ENCODE results near the gene LTO1. TPM values are rescaled to one million over a fixed set of nuclear protein-coding genes. Genes with fewer than 3 reads are reported as not detected.
A peak's percentile ranks its signal among the peaks of the same experiment; 100 is the strongest.

The LTO1 gene
- total RNA-seq, 1 donor from 2014 or later, result 11.6 TPM

DNA sequence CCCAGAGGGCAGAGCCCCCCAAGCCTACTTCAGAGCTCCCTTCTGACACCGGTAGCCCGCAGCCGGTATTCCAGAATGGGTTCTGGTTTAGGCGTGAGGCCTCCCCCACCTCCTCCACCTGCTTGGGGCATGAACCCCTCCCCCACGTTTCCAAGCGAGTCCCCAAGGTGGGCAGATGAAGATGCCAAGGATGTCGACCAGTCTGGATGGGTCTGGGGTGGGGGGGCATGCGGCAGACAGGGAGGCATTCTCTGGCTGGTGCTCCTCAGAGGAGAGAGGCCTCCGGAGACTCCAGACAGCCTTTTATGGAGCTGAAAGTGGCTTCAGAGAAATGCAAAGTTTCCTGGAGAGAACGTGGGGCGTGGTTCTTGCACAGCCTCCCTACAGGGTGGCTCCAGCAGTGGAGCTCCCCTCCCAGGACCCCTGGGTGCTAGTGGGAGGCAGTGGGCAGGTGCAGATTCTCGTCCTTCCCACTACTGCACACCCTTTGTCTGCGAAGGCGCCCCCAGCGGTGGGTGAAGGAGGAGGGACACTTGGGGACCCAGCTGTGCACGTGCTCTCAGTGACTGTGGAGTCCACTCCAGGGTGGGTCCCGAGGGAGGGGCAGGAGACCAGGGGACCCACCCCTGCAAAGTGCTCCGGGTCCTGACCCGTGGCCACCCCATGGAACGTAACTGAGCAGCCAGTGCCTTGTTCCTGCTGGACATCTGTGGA is 30.0 kb downstream of the LTO1 start:
- DNase-seq, result no peak

DNA sequence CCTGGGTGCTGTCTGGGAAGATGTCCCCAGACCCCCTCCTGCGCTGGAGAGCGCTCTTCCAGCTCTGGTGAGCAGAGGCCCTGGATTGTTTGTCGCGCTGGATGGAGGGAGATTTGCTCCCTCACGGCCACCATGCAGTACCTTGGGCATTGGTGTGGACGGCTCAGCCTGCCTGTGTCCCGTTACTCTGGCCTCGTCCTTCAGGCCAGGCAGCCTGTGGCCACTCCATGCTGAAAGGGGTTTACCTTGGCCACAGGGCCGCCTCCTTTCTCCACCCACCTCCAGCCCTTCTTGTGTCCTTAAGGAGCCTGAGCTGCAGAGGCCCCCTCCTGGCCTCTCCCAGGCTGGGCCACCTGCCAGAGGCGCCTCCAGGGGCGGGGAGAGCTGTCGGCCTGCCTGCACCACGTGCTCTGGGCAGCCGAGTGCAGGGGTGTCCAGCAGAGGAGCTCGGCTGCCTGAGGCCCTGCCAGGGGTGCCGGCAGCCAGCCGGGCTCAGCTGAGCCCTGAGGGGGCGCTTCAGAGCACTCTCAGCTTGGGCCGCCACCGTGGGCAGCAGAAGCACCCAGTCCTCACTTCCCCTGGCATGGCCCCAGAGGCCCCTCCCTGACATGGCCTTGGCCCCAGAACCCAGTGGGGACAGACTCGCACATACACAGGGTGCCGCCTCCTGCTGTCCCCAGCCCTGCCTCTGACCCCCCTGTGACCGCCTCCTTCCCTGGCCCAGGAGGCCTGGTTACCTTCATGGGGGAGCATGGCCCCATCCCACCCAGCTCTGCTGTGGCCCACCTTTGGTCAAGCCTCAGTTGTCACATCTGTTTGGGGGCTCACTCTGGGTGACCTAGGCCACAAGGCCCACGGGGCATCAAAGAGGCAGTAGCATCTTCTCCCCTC is 30.8 kb downstream of the LTO1 start:
- no peak for DNase-seq

DNA sequence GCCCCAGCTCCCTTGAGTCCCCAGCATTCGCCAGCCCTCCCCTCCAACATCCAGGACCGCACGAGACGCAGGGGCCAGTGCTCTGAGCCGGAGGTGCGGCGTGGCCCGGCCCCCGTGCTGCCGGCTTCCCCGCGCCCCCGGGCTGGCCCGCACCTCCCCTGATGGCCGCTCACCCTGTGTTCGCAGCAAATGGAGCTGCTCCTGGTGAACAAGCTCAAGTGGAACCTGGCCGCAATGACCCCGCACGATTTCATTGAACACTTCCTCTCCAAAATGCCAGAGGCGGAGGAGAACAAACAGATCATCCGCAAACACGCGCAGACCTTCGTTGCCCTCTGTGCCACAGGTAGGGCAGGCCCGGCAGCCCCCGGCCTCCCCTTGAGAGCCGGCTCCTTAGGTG is 31.5 kb downstream of the LTO1 start:
- DNase-seq, result no peak

DNA sequence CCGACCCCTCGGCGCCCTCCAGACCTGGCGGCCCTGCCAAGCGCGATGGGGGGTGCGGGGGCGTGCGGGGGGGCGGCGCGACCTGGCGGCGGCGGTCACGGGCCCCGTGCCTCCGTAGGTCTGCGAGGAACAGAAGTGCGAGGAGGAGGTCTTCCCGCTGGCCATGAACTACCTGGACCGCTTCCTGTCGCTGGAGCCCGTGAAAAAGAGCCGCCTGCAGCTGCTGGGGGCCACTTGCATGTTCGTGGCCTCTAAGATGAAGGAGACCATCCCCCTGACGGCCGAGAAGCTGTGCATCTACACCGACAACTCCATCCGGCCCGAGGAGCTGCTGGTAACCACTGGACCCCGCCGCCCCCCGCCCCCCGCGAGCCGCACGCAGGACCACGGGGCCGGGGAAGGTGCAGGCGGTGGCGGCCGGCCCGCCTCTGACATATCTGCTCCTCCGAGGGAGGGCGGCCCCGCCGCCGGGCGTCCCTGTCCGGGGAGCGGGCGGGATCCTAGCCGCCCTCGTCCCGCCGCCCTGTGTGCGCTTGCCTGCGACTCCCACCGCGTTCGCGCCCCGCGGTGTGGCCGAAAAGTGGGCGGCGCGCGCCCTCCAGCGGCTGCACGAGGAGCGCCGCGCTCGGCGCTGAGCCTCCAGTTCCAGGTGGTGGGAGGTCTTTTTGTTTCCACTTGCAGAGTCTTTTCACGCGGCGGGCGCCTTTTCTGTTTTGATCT is 32.1 kb downstream of the LTO1 start:
- DNase-seq, result peak; percentile 75

DNA sequence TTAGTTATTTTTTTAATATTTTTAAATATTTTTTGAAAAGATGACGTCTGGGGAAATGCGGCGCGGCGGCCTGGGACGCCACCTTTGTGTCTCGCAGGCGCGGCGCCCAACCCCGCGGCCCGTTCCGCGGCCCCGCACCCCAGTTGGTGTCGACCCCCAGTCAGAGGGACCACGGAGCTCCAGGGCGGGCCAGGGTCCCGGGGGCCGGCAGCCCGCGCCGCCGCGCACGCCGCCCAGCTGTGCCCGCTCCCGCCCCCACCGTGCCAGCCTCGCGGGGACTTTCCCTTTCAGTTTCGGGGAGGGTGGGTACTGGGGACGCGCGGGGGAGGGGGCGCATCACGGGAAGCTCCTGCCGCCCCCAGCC is 32.6 kb downstream of the LTO1 start:
- DNase-seq, result no peak

DNA sequence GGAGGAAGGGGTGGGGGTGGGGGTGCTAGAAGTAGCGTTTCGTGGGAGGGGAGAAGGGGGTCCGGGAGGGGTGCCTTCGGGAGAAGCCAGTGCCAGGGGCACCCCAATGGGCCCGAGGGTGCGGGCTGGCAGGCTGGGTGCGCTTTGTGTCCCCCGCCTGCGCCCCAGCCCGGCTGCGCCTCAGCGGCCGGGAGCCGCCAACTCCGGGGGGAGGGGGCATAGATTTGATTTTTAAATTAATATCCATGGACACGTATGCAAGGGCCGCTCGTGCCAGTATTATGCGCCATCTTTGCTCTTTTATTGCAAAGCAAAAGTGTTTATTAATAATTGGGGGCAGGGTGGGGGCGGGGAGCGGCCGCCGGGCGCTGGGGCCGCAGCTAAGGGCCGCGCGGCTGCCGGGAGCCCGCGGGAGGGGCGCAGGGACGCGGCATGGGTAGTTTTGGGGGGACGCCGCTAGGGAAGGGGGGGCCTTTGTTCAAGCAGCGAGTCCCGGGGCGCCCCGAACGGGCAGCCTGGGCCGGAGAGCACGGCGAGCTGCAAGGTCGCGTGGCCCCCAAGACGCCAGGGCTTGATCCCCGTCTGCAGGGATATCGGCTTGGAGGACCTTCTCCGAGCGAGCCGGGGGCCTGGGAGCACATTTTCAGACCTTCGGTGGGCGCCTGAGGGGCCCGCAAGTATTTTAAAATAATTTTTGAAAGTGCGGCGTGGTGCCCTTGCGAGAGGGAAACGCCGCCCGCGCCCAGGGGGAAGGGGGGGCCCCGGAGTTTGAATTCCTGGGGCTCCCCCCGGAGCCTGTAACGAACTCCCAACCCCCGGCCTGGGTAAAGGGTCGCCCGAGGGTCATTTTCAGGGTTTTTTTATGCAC is 33.2 kb downstream of the LTO1 start:
- DNase-seq, result no peak

DNA sequence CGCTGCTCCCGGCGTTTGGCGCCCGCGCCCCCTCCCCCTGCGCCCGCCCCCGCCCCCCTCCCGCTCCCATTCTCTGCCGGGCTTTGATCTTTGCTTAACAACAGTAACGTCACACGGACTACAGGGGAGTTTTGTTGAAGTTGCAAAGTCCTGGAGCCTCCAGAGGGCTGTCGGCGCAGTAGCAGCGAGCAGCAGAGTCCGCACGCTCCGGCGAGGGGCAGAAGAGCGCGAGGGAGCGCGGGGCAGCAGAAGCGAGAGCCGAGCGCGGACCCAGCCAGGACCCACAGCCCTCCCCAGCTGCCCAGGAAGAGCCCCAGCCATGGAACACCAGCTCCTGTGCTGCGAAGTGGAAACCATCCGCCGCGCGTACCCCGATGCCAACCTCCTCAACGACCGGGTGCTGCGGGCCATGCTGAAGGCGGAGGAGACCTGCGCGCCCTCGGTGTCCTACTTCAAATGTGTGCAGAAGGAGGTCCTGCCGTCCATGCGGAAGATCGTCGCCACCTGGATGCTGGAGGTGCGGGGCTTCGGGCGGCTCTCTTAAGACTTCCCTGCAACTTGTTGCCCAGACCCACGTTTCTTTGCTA is 34.1 kb downstream of the LTO1 start, which contains the start of gene CCND1:
TSS of gene CCND1 (plus strand) at position 162 of the 587 bp plus-strand sequence. CDS start at position 320, 158 bp downstream.
- peak; percentile 68 for DNase-seq

DNA sequence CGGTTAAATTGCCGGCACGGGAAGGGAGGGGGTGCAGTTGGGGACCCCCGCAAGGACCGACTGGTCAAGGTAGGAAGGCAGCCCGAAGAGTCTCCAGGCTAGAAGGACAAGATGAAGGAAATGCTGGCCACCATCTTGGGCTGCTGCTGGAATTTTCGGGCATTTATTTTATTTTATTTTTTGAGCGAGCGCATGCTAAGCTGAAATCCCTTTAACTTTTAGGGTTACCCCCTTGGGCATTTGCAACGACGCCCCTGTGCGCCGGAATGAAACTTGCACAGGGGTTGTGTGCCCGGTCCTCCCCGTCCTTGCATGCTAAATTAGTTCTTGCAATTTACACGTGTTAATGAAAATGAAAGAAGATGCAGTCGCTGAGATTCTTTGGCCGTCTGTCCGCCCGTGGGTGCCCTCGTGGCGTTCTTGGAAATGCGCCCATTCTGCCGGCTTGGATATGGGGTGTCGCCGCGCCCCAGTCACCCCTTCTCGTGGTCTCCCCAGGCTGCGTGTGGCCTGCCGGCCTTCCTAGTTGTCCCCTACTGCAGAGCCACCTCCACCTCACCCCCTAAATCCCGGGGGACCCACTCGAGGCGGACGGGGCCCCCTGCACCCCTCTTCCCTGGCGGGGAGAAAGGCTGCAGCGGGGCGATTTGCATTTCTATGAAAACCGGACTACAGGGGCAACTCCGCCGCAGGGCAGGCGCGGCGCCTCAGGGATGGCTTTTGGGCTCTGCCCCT is 34.7 kb downstream of the LTO1 start:
- DNase-seq, result no peak

DNA sequence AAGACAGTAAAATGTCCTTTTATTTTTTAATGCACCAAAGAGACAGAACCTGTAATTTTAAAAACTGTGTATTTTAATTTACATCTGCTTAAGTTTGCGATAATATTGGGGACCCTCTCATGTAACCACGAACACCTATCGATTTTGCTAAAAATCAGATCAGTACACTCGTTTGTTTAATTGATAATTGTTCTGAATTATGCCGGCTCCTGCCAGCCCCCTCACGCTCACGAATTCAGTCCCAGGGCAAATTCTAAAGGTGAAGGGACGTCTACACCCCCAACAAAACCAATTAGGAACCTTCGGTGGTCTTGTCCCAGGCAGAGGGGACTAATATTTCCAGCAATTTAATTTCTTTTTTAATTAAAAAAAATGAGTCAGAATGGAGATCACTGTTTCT is 35.3 kb downstream of the LTO1 start:
- no peak for DNase-seq

DNA sequence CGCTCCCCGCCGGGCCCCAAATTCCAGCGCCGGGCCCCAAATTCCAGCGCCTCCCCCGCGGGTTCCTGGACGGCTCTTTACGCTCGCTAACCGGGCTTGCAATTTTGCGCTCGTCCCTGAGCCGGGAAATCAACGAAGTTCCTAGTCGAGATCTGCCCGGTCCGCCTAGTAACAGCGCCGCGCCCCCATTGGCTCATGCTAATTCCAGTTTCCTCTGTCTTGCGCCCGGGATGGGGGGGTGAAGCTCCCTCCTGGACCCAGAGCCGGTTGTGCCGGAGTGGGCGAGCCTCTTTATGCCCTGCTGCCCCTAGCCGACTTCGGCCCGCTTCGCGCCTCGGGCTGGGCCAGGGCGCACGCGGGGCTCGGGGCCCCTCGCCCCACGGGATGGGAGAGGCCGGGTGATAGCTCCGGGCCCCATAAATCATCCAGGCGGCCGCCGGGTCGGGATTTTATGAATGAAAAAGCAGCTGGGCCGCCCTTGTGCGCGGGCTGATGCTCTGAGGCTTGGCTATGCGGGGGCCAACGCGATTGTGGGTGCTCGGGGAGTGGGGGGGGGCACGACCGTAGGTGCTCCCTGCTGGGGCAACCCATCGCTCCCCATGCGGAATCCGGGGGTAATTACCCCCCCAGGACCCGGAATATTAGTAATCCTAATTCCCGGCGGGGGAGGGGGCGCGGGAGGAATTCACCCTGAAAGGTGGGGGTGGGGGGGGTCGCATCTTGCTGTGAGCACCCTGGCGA is 36.0 kb downstream of the LTO1 start:
- DNase-seq, result peak; percentile 95

DNA sequence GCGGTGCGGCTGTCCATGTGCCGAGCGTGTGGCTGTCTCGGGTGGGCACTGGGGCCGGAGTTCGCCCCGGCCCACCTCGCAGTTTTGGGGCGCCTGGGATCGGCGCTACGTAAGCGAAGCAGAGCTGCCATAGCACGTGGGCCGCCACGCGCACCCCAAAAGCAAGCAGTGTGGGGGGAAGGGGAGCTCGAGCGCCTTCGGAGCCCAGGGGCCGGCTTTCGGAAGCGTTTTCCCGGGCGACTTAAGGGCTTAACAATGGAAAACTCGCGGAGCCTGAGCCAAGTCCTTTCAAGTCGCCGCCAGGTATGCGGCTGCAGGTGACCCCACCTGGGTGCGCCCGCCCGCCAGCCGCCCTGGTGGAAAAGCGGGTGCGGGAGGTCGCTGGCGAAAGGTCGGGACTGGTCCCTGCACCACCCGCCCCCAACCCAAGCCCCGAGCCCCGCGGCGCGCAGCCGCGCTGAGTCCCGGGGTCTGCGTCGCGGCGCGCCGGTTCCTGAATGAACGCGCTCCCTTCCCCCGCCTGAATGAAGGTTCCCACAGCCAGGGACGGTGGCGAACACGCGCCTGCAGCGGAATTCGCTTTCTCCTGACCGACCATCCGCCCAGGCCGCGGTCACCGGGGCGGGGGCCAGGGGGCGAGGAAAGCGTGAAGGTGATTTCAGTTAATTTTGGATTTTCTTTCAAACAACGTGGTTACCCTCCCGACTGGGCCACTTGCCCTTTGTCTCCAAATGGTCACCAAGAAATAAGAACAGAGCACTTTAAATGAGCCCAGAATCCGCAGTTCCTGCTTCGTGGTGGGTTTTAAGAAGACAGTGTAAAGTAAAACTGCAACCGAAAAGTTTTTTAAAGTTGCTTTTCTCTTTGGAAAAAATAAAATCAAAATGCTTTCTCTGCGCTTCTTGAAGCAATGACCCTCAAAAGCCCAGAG is 36.9 kb downstream of the LTO1 start:
- DNase-seq, result peak; percentile 29

DNA sequence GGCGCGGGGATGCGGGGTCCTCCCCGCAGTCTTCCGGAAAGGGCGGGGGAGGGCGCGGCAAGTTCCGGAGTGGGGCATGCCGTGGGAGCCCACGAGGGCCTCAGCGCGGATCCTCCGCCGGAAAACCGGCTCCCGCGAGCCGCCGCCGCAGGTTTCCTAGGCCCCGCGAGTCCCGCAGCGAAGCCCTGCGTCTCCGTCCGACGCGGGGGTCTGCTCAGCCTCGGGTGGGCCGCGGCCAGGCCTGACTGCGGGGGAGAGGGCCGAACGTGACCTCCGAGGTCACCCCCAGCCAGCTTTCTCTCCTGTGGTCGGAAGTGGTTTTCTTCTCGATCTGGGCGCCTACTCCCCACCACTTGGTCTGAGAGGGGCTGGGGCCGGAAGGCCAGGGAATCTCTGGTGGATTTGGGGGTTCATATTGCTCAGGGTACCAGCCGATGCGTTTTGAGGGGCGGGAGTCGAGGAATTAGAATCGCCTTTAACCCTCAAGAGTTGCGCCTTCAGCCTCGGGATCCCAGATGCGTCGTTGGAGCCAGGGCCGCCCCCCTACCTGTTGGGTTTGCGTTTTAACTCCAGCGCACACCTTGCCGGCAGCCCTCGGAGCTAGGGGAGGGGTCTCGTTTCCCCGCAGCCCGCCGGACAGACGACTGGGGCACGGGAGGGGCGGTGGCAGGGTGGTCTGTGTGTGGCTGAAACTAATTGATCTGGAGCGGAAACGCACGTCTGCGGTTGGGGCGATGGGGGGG is 37.8 kb downstream of the LTO1 start:
- DNase-seq, result no peak

DNA sequence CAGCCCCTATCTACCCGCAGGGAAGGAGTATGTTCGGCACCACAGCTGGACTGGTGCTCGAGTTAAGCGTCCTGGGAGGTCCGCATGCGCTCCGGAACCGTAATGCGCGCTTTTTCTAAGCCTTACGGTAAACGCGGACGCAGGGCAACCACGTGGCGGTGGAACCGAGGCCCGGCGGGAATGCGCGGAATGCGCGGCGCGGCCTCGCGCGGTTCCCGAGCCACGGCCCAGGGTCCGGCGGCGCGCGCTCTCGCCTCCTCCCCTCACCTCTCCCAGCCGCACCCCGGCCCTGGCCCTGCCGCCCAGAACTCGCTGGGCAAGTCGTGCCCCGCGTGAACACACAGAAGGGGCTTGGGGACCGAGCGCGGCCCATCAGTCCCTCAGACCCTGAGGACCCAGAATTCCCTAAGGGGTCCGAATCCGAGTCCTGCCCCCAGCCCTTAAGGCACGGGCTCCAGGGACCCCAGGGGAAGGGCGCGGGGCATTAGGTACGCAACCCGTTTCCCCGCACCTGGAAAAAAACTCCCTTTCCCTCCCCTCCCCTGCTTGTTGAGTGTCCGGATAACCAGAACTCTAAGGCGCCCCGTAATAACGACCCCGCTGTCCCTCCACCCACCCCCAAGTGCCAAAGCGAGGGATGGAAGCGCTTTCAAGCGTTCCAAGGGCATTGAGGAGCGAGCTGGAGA is 38.5 kb downstream of the LTO1 start:
- peak; percentile 50 for DNase-seq

DNA sequence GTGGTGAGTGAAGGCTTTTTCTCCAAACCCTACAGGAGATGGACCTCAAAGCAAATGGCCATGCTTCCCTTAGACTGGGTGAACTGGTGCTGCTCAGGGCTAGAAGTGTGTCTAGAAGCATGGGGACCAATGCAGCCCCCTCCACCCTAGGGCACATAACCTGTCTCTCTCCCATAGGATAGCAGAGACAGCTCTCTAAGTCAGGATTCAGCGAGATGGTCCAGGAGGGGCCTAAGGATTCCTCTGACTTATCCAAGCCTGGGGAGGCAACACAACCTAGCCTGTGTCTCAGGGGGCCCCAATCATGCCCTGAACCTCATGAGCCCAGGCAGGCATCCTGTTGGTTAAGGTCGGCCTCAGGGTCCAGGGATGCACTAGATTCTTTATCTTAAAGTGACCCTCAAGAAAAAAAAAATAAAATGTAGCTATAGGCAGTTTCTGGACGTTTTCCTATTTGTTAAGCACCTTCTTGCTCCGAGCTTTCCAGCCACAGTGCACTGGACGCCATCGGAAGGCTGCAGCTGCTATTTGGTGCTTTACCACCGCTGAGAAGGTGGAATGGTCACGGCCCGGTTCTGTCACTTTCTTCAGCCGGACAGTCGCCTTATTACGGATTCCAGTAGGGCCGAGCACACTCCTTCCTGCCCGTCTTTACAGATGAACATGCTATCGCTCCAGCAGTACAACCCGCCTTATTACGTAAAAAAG is 39.2 kb downstream of the LTO1 start:
- DNase-seq, result no peak

DNA sequence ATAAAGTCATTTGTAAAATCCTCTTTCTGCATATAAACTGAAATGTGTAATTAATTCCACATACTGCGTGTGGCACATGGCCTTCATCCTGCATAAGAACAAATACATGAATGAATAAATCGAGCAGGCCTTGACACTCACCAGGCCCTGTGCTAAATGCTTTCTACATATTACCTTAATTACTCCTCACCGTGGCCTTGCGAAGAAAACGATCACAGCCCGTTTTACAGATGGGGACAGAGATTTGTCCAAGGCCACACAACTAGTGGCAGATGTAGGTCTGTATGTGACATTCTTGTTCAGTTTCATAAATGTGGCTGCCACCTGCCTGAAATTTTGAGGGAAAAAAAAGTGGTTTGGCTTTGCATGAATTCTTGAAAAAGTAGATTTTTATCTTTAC is 40.0 kb downstream of the LTO1 start:
- DNase-seq, result peak; percentile 76

DNA sequence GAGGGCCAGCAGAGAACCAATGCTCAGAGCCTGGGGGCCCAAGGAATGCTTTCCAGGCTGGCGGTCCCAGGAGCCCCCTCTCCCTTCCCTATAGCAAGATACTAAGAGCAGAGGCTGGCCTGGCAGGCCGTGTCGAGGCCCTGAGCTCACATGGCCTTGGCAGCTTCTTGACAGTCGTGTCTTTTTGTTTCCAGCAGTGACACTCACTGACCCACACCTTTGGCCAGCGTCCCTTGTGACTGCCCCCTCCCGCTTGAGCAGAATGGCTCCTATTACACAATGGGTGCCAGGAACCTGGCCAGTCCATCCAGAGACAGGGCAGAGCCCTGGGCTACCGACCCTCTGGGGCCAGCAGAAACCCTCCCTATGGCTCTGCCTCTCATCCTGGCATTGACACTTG is 40.6 kb downstream of the LTO1 start:
- no peak for DNase-seq

DNA sequence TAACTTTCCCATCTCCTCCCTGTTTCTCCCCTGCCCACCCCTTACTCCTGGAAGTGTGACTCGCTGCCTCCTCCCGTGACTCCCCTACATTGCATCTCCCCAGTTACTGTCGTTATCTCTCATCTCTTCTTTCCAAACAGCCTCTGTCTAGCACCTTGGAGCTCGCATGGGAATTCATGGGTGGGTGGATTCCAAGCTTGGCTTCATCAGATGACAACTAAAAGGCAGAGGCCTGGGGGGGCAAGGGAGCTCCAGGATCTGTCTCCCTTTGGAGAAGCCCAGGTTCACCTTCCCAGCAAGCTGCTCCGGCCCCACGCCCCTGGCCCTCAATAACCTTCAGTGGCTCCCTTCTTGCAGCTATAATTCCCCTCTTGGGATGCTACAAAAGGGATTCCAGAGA is 41.1 kb downstream of the LTO1 start:
- no peak for DNase-seq

Measured in skin of body (tissue), 2 donors.